Fibroblast of skin of left biceps (primary cell): ENCODE data around the gene PRKAG2.

Experiments used
- DNase-seq, 2 experiments: peaks; one replicate each; pipeline ENCODE4 v3.0.0-alpha.2; 2013; ENCODE audit warnings: low read depth in 2 of 2

PRKAG2 gene

GRCh38 chr7:151866028-151866427, 10.9 kb downstream of the PRKAG2 start:
- DNase-seq = no peak

- no peak for DNase-seq
Measured at GRCh38 chr7:151865070-151865670, 11.7 kb downstream of the PRKAG2 start.

GRCh38 chr7:151864561-151864960, 12.4 kb downstream of the PRKAG2 start:
- no peak for DNase-seq

GRCh38 chr7:151864081-151864480, 12.8 kb downstream of the PRKAG2 start:
- DNase-seq = no peak

GRCh38 chr7:151863386-151864079, 13.4 kb downstream of the PRKAG2 start:
- no peak for DNase-seq

- no peak for DNase-seq
Measured at GRCh38 chr7:151862606-151863381, 14.1 kb downstream of the PRKAG2 start.

- no peak for DNase-seq
Measured at GRCh38 chr7:151861881-151862280, 15.0 kb downstream of the PRKAG2 start.

- no peak for DNase-seq
Measured at GRCh38 chr7:151860771-151861170, 16.1 kb downstream of the PRKAG2 start.

- DNase-seq = no peak
Measured at GRCh38 chr7:151859948-151860685, 16.8 kb downstream of the PRKAG2 start.

GRCh38 chr7:151859111-151859947, 17.6 kb downstream of the PRKAG2 start:
- no peak for DNase-seq

- DNase-seq = no peak
Measured at GRCh38 chr7:151858456-151858855, 18.5 kb downstream of the PRKAG2 start.

- no peak for DNase-seq
Measured at GRCh38 chr7:151857866-151858450, 19.0 kb downstream of the PRKAG2 start.

GRCh38 chr7:151857412-151857811, 19.5 kb downstream of the PRKAG2 start:
- DNase-seq = no peak

- DNase-seq = no peak
Measured at GRCh38 chr7:151856516-151856915, 20.4 kb downstream of the PRKAG2 start.

GRCh38 chr7:151856098-151856497, 20.8 kb downstream of the PRKAG2 start:
- DNase-seq = no peak

GRCh38 chr7:151854720-151855071, 22.2 kb downstream of the PRKAG2 start:
- DNase-seq = no peak

GRCh38 chr7:151853896-151854719, 22.8 kb downstream of the PRKAG2 start:
- no peak for DNase-seq

GRCh38 chr7:151852486-151853396, 24.2 kb downstream of the PRKAG2 start:
- DNase-seq = no peak

GRCh38 chr7:151851782-151852181, 25.1 kb downstream of the PRKAG2 start:
- no peak for DNase-seq
